ENCODE measurements around the gene LENG1. TPM values are rescaled to one million over a fixed set of nuclear protein-coding genes. Genes with fewer than 3 reads are reported as not detected.

Gene LENG1
- total and polyA plus RNA-seq, 2 donors (not counting 3 experiments of a cell fraction or from before 2014, with no cell fraction given), result 3.0 to 5.0 TPM

GRCh38 chr19:54105796-54106195 lies 53.7 kb downstream of the LENG1 start:
- POLR2A ChIA-PET, result no interaction called here

More at GRCh38 chr19:54105796-54106195, 53.7 kb downstream of the LENG1 start:
- Histone ChIP-seq H3K4me3 (replicated peaks in 1 of 3; ENCODE audit: insufficient read depth in 1 of 3, low read depth in 1 of 3, low read length in 3 of 3) (no peak overlapping the region), H3K4me1 (ENCODE audit: control insufficient read depth, extremely low read depth, insufficient read depth, low read length) (no peaks in the 10 kb centered on the region), H3K27me3 (ENCODE audit: control insufficient read depth in 2 of 2, insufficient read depth in 2 of 2, low read length in 2 of 2) (no peaks in the 10 kb centered on the region), H3K9ac (replicated peaks; ENCODE audit: extremely low read depth, insufficient read depth, low read length) (no peak overlapping the region), H4K20me1 (replicated peaks; ENCODE audit: control insufficient read depth, extremely low read depth, insufficient read depth, low read length) (no peaks in the 10 kb centered on the region), H3K4me2 (ENCODE audit: insufficient read depth, low read length) (no peak overlapping the region), H3K9me1 (replicated peaks; ENCODE audit: control insufficient read depth, extremely low read depth, insufficient read depth, low read length) (no peaks in the 10 kb centered on the region), H2AFZ (ENCODE audit: low read depth, low read length) (no peak overlapping the region), H3K9me3 (replicated peaks; ENCODE audit: control insufficient read depth, insufficient read depth, low read length) (no peaks in the 10 kb centered on the region), H3K79me2 (ENCODE audit: control insufficient read depth, insufficient read depth, low read length) (peaks cover 8% of the 10 kb centered on the region), H3K36me3 (ENCODE audit: control insufficient read depth in 2 of 2, extremely low read depth in 1 of 2, insufficient read depth in 2 of 2, low read length in 2 of 2) (peaks cover 0 to 40% of the 10 kb centered on the region in 2 experiments), H3K27ac (ENCODE audit: insufficient read depth, low read depth, low read length) (no peak overlapping the region)
- dilution Hi-C loops (cut with MboI; ENCODE audit: extremely low pct_ligation_motif_present, low sequenced_read_pairs), result no loop called here
- CTCF ChIA-PET, result no interaction called here
- intact Hi-C loops (cut with micrococcal nuclease), result no loop called here
- no peak for FAIRE-seq
- TF ChIP-seq, protein P1, sequence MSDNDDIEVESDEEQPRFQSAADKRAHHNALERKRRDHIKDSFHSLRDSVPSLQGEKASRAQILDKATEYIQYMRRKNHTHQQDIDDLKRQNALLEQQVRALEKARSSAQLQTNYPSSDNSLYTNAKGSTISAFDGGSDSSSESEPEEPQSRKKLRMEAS (IDR thresholded peaks at IDR 0.05; ENCODE audit: insufficient read depth, insufficient read length), result no peak
- TF ChIP-seq GATA2 (IDR thresholded peaks at IDR 0.05; ENCODE audit: insufficient read depth, insufficient read length, low read depth, low read length) (no peak), POLR2A (IDR thresholded peaks at IDR 0.05; ENCODE audit: low read depth, low read length) (no peak), EZH2 (IDR thresholded peaks at IDR 0.05; ENCODE audit: borderline replicate concordance, low read depth, low read length, severe bottlenecking) (no peak), POLR2AphosphoS5 (IDR thresholded peaks at IDR 0.05; ENCODE audit: insufficient read depth, low read depth, low read length) (no peak), MYC (IDR thresholded peaks at IDR 0.05; ENCODE audit: low read depth, low read length) (no peak), JUN (IDR thresholded peaks at IDR 0.05; ENCODE audit: borderline replicate concordance, insufficient read depth, insufficient read length, low read depth) (no peak)
- no peak for DNase-seq (ENCODE audit: low read depth, low spot score)
- BruUV-seq (replicated peaks), result no TSS peak

Other genes starting within 250 kb of the LENG1 start
- 1.7 and 3.0 TPM in 2 replicates for gene CACNG8, start 196.8 kb downstream of the LENG1 start, total RNA-seq
- 0.11 and 0.18 TPM in 2 replicates for gene CACNG8, start 196.8 kb downstream of the LENG1 start, polyA plus RNA-seq
- gene CACNG6, start 168.1 kb downstream of the LENG1 start, total RNA-seq, result 4.0 and 5.4 TPM in 2 replicates
- 3.9 and 5.0 TPM in 2 replicates for gene CACNG6, start 168.1 kb downstream of the LENG1 start, polyA plus RNA-seq
- gene VSTM1, start 95.8 kb downstream of the LENG1 start, total RNA-seq, result not detected in 2 replicates
- gene VSTM1, start 95.8 kb downstream of the LENG1 start, polyA plus RNA-seq, result not detected in 2 replicates
- not detected in 2 replicates for gene TARM1, start 78.4 kb downstream of the LENG1 start, total RNA-seq
- not detected in 2 replicates for gene TARM1, start 78.4 kb downstream of the LENG1 start, polyA plus RNA-seq
- not detected in 2 replicates for gene OSCAR, start 58.9 kb downstream of the LENG1 start, total RNA-seq
- gene OSCAR, start 58.9 kb downstream of the LENG1 start, polyA plus RNA-seq, result 0.08 and 0.10 TPM in 2 replicates
- 119 and 132 TPM in 2 replicates for gene NDUFA3, start 56.9 kb downstream of the LENG1 start, total RNA-seq
- 95.5 and 107 TPM in 2 replicates for gene NDUFA3, start 56.9 kb downstream of the LENG1 start, polyA plus RNA-seq
- 32.1 and 36.2 TPM in 2 replicates for gene TFPT, start 44.1 kb downstream of the LENG1 start, total RNA-seq
- 28.3 and 29.3 TPM in 2 replicates for gene TFPT, start 44.1 kb downstream of the LENG1 start, polyA plus RNA-seq
- gene PRPF31, start 44.0 kb downstream of the LENG1 start, total RNA-seq, result 99.1 and 101 TPM in 2 replicates
- 70.8 and 76.2 TPM in 2 replicates for gene PRPF31, start 44.0 kb downstream of the LENG1 start, polyA plus RNA-seq
- gene CNOT3, start 22.0 kb downstream of the LENG1 start, total RNA-seq, result 62.4 and 74.7 TPM in 2 replicates
- gene CNOT3, start 22.0 kb downstream of the LENG1 start, polyA plus RNA-seq, result 16.4 and 20.4 TPM in 2 replicates
- gene TMC4, start 13.4 kb upstream of the LENG1 start, total RNA-seq, result 0.71 and 0.74 TPM in 2 replicates
- 1.7 and 2.4 TPM in 2 replicates for gene TMC4, start 13.4 kb upstream of the LENG1 start, polyA plus RNA-seq
- 175 and 218 TPM in 2 replicates for gene MBOAT7, start 29.9 kb upstream of the LENG1 start, total RNA-seq
- 204 and 256 TPM in 2 replicates for gene MBOAT7, start 29.9 kb upstream of the LENG1 start, polyA plus RNA-seq
- gene TSEN34, start 31.6 kb upstream of the LENG1 start, total RNA-seq, result 37.4 and 40.7 TPM in 2 replicates
- 81.9 and 107 TPM in 2 replicates for gene TSEN34, start 31.6 kb upstream of the LENG1 start, polyA plus RNA-seq
- gene RPS9, start 41.1 kb upstream of the LENG1 start, total RNA-seq, result 1,192 and 1,260 TPM in 2 replicates
- gene RPS9, start 41.1 kb upstream of the LENG1 start, polyA plus RNA-seq, result 3,343 and 4,230 TPM in 2 replicates
- gene LILRB3, start 63.3 kb upstream of the LENG1 start, total RNA-seq, result not detected in 2 replicates
- not detected in 2 replicates for gene LILRB3, start 63.3 kb upstream of the LENG1 start, polyA plus RNA-seq
- not detected in 2 replicates for gene LILRA6, start 83.1 kb upstream of the LENG1 start, total RNA-seq
- 0.05 TPM in 1 of 2 replicates, not detected in the other for gene LILRA6, start 83.1 kb upstream of the LENG1 start, polyA plus RNA-seq
- not detected in 2 replicates for gene LILRB5, start 97.6 kb upstream of the LENG1 start, total RNA-seq
- not detected in 2 replicates for gene LILRB5, start 97.6 kb upstream of the LENG1 start, polyA plus RNA-seq
- gene LILRB2, start 121.4 kb upstream of the LENG1 start, total RNA-seq, result not detected in 2 replicates
- not detected in 2 replicates for gene LILRB2, start 121.4 kb upstream of the LENG1 start, polyA plus RNA-seq
- not detected in 2 replicates for gene LILRA5, start 153.4 kb upstream of the LENG1 start, total RNA-seq
- not detected in 2 replicates for gene LILRA5, start 153.4 kb upstream of the LENG1 start, polyA plus RNA-seq
- gene LILRA4, start 179.4 kb upstream of the LENG1 start, total RNA-seq, result not detected in 2 replicates
- not detected in 2 replicates for gene LILRA4, start 179.4 kb upstream of the LENG1 start, polyA plus RNA-seq
- not detected in 2 replicates for gene LAIR1, start 205.2 kb upstream of the LENG1 start, total RNA-seq
- not detected in 2 replicates for gene LAIR1, start 205.2 kb upstream of the LENG1 start, polyA plus RNA-seq